H1 (cell line): ENCODE results near the gene TRDMT1. TPM values are rescaled to one million over a fixed set of nuclear protein-coding genes. Genes with fewer than 3 reads are reported as not detected.

ENCODE experiments used
- ATF3 ChIP-seq: IDR thresholded peaks from 2 replicates; pipeline ENCODE4 v1.6.1; 2011; ENCODE audit warnings: low read depth, mild to moderate bottlenecking, low read length; ENCODE audit not compliant: insufficient read depth
- BRCA1 ChIP-seq: IDR thresholded peaks from 2 replicates; pipeline ENCODE4 v1.6.1; 2012; ENCODE audit warnings: low read depth, low read length, improper control_type of control experiment
- CBX8 ChIP-seq: fragments of 300-800, 300-1000 bp; sonication (generic); IDR thresholded peaks from 2 replicates; pipeline ENCODE4 v1.7.1; 2016; ENCODE audit warnings: low read depth, low read length, borderline replicate concordance
- CHD7 ChIP-seq: fragments of 300-600 bp; sonication (generic); IDR thresholded peaks from 2 replicates; pipeline ENCODE4 v1.7.1; 2012; ENCODE audit warnings: low read length, moderate library complexity, mild to moderate bottlenecking, inconsistent platforms; ENCODE audit not compliant: insufficient replicate concordance
- KDM5A ChIP-seq: fragments of 200-600 bp; IDR thresholded peaks from 2 replicates; pipeline ENCODE4 v1.7.1; 2012; ENCODE audit warnings: mild to moderate bottlenecking, low read length, inconsistent platforms, mixed read lengths
- MAFK ChIP-seq: IDR thresholded peaks from 2 replicates; pipeline ENCODE4 v1.6.1; 2012; ENCODE audit warnings: low read depth, mild to moderate bottlenecking, improper control_type of control experiment, low read length
- RAD21 ChIP-seq, 2 experiments: IDR thresholded peaks in 1 of 2; conservative IDR thresholded peaks in 1 of 2; 2 replicates each; pipeline ENCODE4 v1.6.1; 2011; ENCODE audit warnings: low read depth in 2 of 2, low read length in 2 of 2, improper control_type of control experiment in 1 of 2, inconsistent platforms in 1 of 2, mild to moderate bottlenecking in 1 of 2, moderate library complexity in 1 of 2
- SIN3A ChIP-seq, 2 experiments: IDR thresholded peaks in 1 of 2; conservative IDR thresholded peaks in 1 of 2; 2 replicates each; pipeline ENCODE4 v1.6.1; 2011 to 2012; ENCODE audit warnings: low read length in 2 of 2, improper control_type of control experiment in 1 of 2, low read depth in 1 of 2, mild to moderate bottlenecking in 1 of 2
- SP1 ChIP-seq: IDR thresholded peaks from 2 replicates; pipeline ENCODE4 v1.6.1; 2011; ENCODE audit warnings: low read depth, low read length
- polyA plus RNA-seq, 7 experiments: library from polyadenylated mRNA; depleted of rRNA in 3 of 7; stranded (reverse) in 5 of 7; unstranded in 2 of 7; fragments of >200 nt in 5 of 7; fragments of 200-250 nt in 2 of 7; gene quantifications; 1 replicate in 5 of 7; 2 replicates in 1 of 7; 4 replicates in 1 of 7; pipeline versions ENCODE4 v1.2.1 to v1.2.3, GENCODE V29; 2011 to 2013; ENCODE audit warnings: missing spikeins in 2 of 7, mixed read lengths in 2 of 7
- total RNA-seq: library from RNA; stranded (reverse); fragmentation: NEBNext Ultra II Directional; extraction: Animal tissue kit (Norgen Biotek cat#: 25700); gene quantifications from 2 replicates; pipeline ENCODE4 v1.2.1, GENCODE V29; 2021

TRDMT1 gene
- total and polyA plus RNA-seq, 2 of the 8 experiments (the other 6 are each of a cell fraction or from before 2014, with no cell fraction given) = 7.4 to 21.4 TPM

DNA sequence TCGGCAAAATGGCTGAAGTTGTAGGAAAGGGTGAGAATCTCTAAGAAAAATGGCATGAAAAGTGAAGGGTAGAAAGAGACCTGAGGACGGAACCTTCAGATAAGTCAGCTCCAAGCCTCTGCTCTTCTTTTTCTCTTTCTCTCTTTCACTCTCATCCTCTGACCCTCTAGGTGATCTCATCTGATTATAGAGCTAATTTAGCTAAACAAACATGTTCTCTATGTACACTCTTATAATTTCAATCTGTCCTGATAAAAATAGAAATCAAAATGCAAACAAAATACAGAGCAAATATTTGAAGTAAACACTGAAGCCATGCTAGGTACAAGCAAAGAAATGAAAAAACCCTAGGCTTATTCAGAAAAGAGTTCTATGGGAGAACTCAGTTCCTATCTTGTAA, 57.4 kb downstream of the TRDMT1 start (continued):
- TF ChIP-seq CHD7 = no peak
- TF ChIP-seq RAD21 (IDR thresholded peaks at IDR 0.05 in 1 of 2, conservative IDR thresholded peaks at IDR 0.05 in 1 of 2; ENCODE audit: low read depth in 2 of 2, low read length in 2 of 2) = no peak
- TF ChIP-seq BRCA1 = no peak
- TF ChIP-seq CBX8 = no peak
- TF ChIP-seq MAFK = no peak
- no peak for TF ChIP-seq KDM5A
- TF ChIP-seq ATF3 = no peak
- TF ChIP-seq SP1 = no peak
- TF ChIP-seq SIN3A (conservative IDR thresholded peaks at IDR 0.05 in 1 of 2, IDR thresholded peaks at IDR 0.05 in 1 of 2; ENCODE audit: low read depth in 1 of 2, low read length in 2 of 2) = no peak
